COLO829 (cell line): ENCODE measurements around the gene ADGRV1.
"Not testable (repeated sequence)": the region's sequence is repeated elsewhere in the genome, so short reads cannot be mapped to it uniquely, and the experiment has no call there.

ENCODE experiments used
- DNase-seq: peaks from one replicate; pipeline ENCODE4 v3.0.0; 2012; ENCODE audit warnings: low spot score

Gene ADGRV1

GRCh38 chr5:90551376-90551775 lies 7.2 kb upstream of the ADGRV1 start:
- DNase-seq = no peak

GRCh38 chr5:90553711-90554110 lies 4.9 kb upstream of the ADGRV1 start:
- DNase-seq = no peak

GRCh38 chr5:90554358-90555006 lies 4.1 kb upstream of the ADGRV1 start:
- no peak for DNase-seq

- no peak for DNase-seq
These were observed 2.9 kb upstream of the ADGRV1 start for GRCh38 chr5:90555666-90556065.

- DNase-seq = no peak
These were observed 1.2 kb upstream of the ADGRV1 start for GRCh38 chr5:90557391-90557790.

- DNase-seq = no peak
These were observed 726 bp upstream of the ADGRV1 start for GRCh38 chr5:90557871-90558270.

- DNase-seq = no peak
These were observed 2.2 kb downstream of the ADGRV1 start for GRCh38 chr5:90560771-90561170.

GRCh38 chr5:90561766-90562165 lies 3.2 kb downstream of the ADGRV1 start:
- no peak for DNase-seq

- DNase-seq = no peak
These were observed 3.7 kb downstream of the ADGRV1 start for GRCh38 chr5:90562341-90562740.

- DNase-seq = no peak
These were observed 4.5 kb downstream of the ADGRV1 start for GRCh38 chr5:90563108-90563507.

- no peak for DNase-seq
These were observed 6.9 kb downstream of the ADGRV1 start for GRCh38 chr5:90565491-90565890.

- no peak for DNase-seq
These were observed 10.5 kb downstream of the ADGRV1 start for GRCh38 chr5:90569084-90569483.

- DNase-seq = no peak
These were observed 11.4 kb downstream of the ADGRV1 start for GRCh38 chr5:90570034-90570433.

- DNase-seq = no peak
These were observed 12.7 kb downstream of the ADGRV1 start for GRCh38 chr5:90571147-90571773.

- DNase-seq = no peak
These were observed 17.1 kb downstream of the ADGRV1 start for GRCh38 chr5:90575712-90576111.

- DNase-seq = not testable (repeated sequence)
These were observed 18.0 kb downstream of the ADGRV1 start for GRCh38 chr5:90576566-90576965.

- DNase-seq = not testable (repeated sequence)
These were observed 21.3 kb downstream of the ADGRV1 start for GRCh38 chr5:90579905-90580304.

GRCh38 chr5:90581956-90582355 lies 23.4 kb downstream of the ADGRV1 start:
- no peak for DNase-seq

- no peak for DNase-seq
These were observed 26.9 kb downstream of the ADGRV1 start for GRCh38 chr5:90585337-90585986.

GRCh38 chr5:90586469-90586868 lies 27.9 kb downstream of the ADGRV1 start:
- no peak for DNase-seq

GRCh38 chr5:90590170-90590569 lies 31.6 kb downstream of the ADGRV1 start:
- no peak for DNase-seq

GRCh38 chr5:90593083-90593482 lies 34.5 kb downstream of the ADGRV1 start:
- not testable (repeated sequence) for DNase-seq

GRCh38 chr5:90595766-90596165 lies 37.2 kb downstream of the ADGRV1 start:
- not testable (repeated sequence) for DNase-seq
